Measurements from ENCODE around the gene NKIRAS1.
"Not testable (repeated sequence)": the region's sequence is repeated elsewhere in the genome, so short reads cannot be mapped to it uniquely, and the experiment has no call there.

The NKIRAS1 gene

DNA sequence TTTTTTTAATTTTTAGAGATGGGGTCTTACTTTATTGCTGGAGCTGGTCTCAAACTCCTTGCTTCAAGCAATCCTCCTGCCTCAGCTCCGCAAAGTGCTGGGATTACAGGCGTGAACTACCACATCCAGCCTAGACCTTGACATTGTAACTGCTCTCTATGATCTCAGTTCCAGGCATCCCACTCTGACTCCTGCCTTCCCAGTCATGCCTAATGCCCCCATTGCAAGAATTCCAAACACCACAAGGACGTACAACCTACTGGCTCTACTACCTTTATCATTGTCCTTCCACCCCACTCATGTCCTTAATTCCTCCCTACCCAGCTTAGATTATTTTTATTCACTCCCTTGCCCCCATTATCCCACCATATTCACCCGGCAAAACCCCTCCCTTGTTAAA, 21.6 kb downstream of the NKIRAS1 start:
- no peak for DNase-seq

DNA sequence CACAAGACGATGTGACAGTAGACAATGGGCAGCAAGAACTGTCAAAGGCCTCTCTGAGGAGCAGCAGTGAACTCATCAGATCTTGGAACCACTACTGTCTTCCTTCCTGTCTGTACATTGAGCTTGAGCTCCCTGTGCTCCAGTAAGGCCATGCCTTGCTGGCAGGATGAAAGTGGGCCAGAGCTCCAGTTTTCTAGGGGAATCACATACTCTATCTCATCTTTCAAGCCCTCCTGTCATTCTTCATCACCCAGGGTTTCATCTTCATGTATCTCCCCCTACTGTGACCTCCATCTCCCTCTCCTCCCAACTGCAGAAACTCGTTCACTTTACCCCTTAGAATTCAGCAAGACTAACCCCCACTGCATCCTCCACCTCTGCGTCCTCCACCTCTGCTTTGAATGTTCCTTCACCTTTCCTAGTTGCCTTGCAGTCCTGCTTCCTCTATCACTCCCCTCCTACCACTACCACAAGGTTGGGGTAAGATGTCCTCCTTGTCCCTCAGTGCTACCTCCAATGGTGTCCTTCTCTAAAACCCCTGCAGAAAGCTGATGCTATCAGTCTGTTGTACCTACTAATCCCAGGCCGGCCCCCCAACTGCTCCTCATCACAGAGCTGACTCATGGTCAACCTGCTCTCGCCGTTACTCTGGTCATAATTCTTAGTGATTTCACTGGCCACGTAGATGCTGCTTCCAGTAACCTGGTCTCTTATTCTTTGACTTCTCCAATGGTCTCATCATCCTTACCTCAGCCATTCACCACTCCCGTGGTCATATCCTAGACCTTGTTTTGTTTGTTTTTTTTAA, 22.3 kb downstream of the NKIRAS1 start:
- no peak for DNase-seq

GRCh38 chr3:23889950-23890349, 26.8 kb downstream of the NKIRAS1 start:
- no peak for DNase-seq

- DNase-seq = no peak
Observed at GRCh38 chr3:23889386-23889785, 27.4 kb downstream of the NKIRAS1 start.

DNA sequence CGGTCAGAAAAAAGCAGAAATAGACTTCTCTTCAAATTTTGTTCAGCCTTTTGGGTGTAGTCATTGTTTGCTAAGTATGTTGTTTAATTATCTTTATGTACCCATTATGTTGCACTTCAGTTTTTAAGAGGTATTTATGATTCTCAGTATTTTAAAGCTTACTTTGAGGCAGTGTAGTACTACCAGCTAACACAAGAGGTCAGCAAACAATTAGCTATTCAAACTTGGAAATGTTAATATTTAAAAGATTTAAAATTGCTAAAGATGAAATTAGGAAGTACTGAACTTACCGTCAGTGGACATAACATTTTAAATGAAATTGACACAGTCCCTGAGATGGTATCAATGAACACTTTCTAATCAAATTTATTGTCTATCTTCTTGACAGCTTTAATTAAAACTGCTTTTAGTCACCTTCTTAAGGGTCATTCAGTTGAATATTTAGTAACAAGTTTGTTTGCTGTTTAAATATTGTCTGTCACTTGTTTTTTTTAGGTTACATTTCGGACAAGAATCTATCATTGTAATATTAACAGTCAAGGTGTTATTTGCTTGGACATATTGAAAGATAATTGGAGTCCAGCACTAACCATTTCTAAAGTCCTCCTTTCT, 28.1 kb downstream of the NKIRAS1 start:
- DNase-seq = peak; percentile 48

DNA sequence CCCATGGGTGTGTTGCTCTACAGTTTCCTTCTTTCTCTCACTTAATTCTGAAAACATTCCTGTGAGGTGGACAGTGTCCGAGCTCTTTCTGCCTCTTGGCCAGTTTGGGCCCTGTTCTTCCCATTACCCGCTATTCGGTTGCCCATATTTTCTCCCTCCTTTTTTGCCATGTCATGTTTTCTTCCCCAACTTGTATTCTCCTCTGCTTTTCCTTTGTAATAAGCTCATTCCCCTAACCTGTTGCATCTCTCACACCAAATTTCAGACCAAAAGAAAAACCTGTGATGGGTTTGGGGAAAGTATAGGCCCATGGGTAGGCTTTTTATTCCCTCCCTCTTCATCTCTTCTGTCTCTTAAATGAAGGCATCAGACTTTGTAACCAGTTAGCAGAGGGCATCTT, 30.5 kb downstream of the NKIRAS1 start:
- DNase-seq = no peak

GRCh38 chr3:23885210-23885609, 31.6 kb downstream of the NKIRAS1 start:
- DNase-seq = no peak

GRCh38 chr3:23884481-23884880, 32.3 kb downstream of the NKIRAS1 start:
- no peak for DNase-seq

DNA sequence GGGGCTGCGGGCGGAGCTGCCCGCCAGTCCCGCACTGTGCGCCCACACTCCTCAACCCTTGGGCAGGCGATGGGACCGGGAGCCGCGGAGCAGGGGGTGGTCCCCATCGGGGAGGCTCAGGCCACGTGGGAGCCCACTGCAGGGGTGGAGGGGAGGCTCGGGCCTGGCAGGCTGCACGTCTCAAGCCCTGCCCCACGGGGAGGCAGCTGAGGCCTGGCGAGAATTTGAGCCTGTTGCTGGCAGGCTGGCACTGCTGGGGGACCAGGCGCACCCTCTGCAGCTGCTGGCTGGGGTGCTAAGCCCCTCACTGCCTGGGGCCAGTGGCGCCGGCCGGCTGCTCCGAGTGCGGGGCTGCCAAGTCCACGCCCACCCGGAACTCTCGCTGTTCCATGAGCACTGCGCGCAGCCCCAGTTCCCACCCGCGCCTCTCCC, 34.3 kb downstream of the NKIRAS1 start:
- DNase-seq = no peak

DNA sequence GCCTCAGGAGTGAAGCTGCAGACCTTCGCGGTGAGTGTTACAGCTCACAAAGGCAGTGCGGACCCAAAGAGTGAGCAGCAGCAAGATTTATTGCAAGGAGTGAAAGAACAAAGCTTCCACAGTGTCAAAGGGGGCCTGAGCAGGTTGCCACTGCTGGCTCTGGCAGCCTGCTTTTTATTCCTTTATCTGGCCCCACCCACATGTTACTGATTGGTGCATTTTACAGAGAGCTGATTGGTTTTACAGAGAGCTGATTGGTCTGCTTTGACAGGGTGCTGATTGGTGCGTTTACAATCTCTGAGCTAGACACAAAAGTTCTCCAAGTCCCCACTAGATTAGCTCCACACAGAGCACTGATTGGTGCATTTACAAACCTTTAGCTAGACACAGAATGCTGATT, 34.8 kb downstream of the NKIRAS1 start:
- DNase-seq = not testable (repeated sequence)

DNA sequence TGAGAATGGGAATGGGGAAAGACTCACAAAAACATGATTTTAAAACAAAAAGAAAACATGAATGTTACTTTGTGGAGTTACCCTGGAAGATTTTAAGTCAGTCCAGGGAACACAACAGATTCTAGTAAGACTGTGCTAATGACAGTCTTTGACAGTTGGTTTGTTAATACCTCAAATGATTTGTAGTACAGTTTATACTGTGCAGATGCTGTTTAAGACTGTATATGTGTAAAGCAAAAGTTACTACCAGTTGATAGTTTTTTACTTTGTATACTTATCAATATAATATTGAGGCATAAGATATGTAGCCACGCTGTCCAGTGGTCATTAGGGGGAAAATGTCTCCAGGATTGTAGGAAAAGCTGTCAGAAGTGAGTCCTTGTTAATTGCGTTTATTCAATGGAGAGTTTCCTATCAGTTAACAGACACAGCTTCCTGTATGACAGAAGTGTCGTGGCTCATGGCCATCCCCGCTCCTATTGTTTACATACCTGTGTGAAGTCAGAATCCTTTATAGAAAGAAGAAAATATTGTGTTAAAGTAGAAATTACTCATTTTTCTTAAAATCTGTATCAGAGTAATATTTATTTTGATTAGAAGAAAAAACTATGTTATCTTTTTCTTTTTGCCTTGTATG, 36.0 kb downstream of the NKIRAS1 start:
- no peak for DNase-seq

DNA sequence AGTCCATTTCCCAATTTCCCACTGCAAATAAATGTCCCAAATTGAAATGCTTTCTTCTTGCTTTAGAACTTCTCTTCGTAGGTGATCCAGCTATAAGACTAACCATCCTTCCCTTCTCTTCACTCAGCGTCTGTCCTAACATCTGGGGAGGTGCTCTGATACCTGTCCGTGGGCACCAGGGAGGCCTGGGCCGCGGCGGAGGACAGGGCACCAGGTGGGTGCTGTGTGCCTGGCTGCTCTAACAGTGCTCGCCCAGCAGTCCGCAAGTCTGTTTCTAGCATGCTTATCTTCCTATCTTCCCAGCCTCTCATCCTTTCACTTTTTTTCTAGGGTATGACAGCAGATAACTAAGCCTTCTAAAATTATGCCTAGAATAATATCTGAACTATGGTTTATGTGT, 37.3 kb downstream of the NKIRAS1 start:
- no peak for DNase-seq

- no peak for DNase-seq
Observed at GRCh38 chr3:23877329-23877980, 39.3 kb downstream of the NKIRAS1 start.

GRCh38 chr3:23876923-23877322, 39.9 kb downstream of the NKIRAS1 start:
- DNase-seq = no peak

DNA sequence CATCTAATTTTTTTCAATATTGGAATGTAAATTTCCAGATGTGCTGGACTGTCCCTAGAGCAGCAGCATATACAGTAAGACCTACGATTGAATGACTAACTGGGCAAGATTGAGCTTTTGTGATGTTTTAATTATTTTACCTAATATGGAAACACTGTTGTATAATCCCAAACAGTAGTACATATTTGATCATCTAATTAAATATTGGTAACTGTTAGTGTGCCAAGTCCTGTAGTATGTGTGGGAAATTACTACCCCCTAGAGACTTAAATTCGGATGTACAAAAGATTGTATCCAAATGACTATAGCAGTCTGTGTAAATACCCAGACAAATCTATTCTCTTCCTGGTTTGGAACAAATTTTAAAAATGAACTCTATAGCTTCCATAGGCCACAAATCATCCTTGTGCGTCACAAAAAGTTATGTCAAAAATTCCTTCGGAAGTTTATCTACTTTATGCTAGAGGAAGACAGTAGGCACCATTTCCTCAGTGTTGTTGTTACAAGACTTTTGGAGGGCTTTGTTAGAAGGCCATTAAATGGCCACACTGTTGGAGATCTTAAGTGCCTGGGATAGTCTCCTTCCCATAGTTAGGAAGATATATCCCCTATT, 41.6 kb downstream of the NKIRAS1 start:
- no peak for DNase-seq

GRCh38 chr3:23874359-23875112, 42.3 kb downstream of the NKIRAS1 start:
- DNase-seq = no peak

DNA sequence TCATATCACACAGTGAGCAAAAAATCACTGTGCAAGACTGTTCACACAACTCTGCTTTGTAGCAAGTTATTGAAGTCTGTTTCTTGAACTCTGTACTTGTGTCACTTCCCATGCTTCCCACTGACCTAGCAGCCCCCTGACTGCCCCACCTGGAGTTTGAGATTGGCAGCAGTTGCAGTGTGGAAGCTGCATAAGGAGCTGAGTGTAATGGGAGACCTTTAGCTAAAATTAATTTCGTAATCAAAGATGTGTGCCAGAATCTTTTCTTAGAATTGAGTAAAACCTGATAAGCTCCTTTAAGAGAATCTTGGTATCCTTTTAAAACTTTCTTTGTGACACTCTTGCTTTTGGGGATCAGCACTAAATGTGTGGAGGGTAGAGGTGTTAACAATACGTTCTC, 42.8 kb downstream of the NKIRAS1 start:
- DNase-seq = no peak

- DNase-seq = no peak
Observed at GRCh38 chr3:23872330-23872729, 44.5 kb downstream of the NKIRAS1 start.

- not testable (repeated sequence) for DNase-seq
Observed at GRCh38 chr3:23871361-23871760, 45.4 kb downstream of the NKIRAS1 start.

DNA sequence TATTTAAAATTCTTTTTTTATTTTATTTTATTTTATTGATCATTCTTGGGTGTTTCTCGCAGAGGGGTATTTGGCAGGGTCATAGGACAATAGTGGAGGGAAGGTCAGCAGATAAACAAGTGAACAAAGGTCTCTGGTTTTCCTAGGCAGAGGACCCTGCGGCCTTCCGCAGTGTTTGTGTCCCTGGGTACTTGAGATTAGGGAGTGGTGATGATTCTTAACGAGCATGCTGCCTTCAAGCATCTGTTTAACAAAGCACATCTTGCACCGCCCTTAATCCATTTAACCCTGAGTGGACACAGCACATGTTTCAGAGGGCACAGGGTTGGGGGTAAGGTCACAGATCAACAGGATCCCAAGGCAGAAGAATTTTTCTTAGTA, 46.1 kb downstream of the NKIRAS1 start:
- not testable (repeated sequence) for DNase-seq

GRCh38 chr3:23869977-23870662, 46.7 kb downstream of the NKIRAS1 start:
- DNase-seq = no peak

DNA sequence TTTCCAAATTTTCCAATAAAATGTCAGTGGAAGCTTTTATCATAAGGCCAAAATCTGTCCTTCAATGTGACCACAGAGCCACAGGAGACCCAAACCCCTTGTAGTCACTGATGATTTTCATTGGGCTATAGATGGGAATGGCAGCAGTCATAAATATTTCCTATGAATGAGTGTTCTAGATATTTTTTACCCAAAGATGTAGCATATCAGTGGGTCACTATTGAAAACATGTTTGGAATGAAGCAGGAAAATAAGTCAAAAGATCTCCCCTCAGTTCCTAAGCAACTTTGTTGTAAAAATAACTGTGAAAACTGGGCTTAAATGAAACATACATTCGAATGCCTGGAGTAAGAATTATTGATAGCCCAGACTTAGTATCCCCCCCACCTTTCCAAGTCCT, 49.0 kb downstream of the NKIRAS1 start:
- DNase-seq = no peak
